ELR (cell line): ENCODE measurements around the gene CDC37.
A peak's percentile ranks its signal among the peaks of the same experiment; 100 is the strongest.
"Not testable (repeated sequence)": the region's sequence is repeated elsewhere in the genome, so short reads cannot be mapped to it uniquely, and the experiment has no call there.

ENCODE experiments used
- DNase-seq: peaks from one replicate; pipeline ENCODE4 v3.0.0-alpha.2; 2015; ENCODE audit warnings: low read depth

CDC37 gene

GRCh38 chr19:10393137-10393536 is 10.2 kb downstream of the CDC37 start:
- DNase-seq = no peak

- DNase-seq = no peak
Measured at GRCh38 chr19:10392120-10392519, 11.2 kb downstream of the CDC37 start.

GRCh38 chr19:10390652-10391286 is 12.6 kb downstream of the CDC37 start:
- peak; percentile 75 for DNase-seq

- DNase-seq = peak; percentile 47
Measured at GRCh38 chr19:10389863-10390262, 13.5 kb downstream of the CDC37 start.

GRCh38 chr19:10388957-10389356 is 14.4 kb downstream of the CDC37 start:
- DNase-seq = peak; percentile 80

GRCh38 chr19:10384580-10384979 is 18.8 kb downstream of the CDC37 start:
- DNase-seq = no peak

GRCh38 chr19:10383223-10383499 is 20.2 kb downstream of the CDC37 start:
- DNase-seq = not testable (repeated sequence)

GRCh38 chr19:10380313-10381102 is 22.8 kb downstream of the CDC37 start, which contains the start of gene TYK2:
Gene TYK2, minus strand, starts transcription at chr19:10380572. Its CDS starts 2,166 bp downstream, at chr19:10378406.
- DNase-seq = peak; percentile 99

- peak; percentile 30 for DNase-seq
Measured at GRCh38 chr19:10379880-10380312, 23.4 kb downstream of the CDC37 start.

- no peak for DNase-seq
Measured at GRCh38 chr19:10378124-10378523, 25.2 kb downstream of the CDC37 start.

GRCh38 chr19:10377140-10377640 is 26.2 kb downstream of the CDC37 start:
- DNase-seq = not testable (repeated sequence)

GRCh38 chr19:10374931-10375330 is 28.4 kb downstream of the CDC37 start:
- no peak for DNase-seq

GRCh38 chr19:10372690-10373089 is 30.7 kb downstream of the CDC37 start:
- DNase-seq = no peak

- peak; percentile 36 for DNase-seq
Measured at GRCh38 chr19:10368101-10368803, 35.1 kb downstream of the CDC37 start.

- not testable (repeated sequence) for DNase-seq
Measured at GRCh38 chr19:10366950-10367512, 36.3 kb downstream of the CDC37 start.

GRCh38 chr19:10365518-10365917 is 37.8 kb downstream of the CDC37 start:
- DNase-seq = no peak

GRCh38 chr19:10364644-10365043 is 38.7 kb downstream of the CDC37 start:
- DNase-seq = no peak

- peak; percentile 56 for DNase-seq
Measured at GRCh38 chr19:10363789-10364281, 39.5 kb downstream of the CDC37 start.

- DNase-seq = no peak
Measured at GRCh38 chr19:10362259-10362658, 41.1 kb downstream of the CDC37 start.

- no peak for DNase-seq
Measured at GRCh38 chr19:10361569-10362011, 41.8 kb downstream of the CDC37 start.

- DNase-seq = no peak
Measured at GRCh38 chr19:10356431-10356830, 46.9 kb downstream of the CDC37 start.

- peak; percentile 52 for DNase-seq
Measured at GRCh38 chr19:10353793-10354391, 49.5 kb downstream of the CDC37 start.
